Endothelial cell of umbilical vein (primary cell): ENCODE results near the gene VAV3. TPM values are rescaled to one million over a fixed set of nuclear protein-coding genes. Genes with fewer than 3 reads are reported as not detected.

Source experiments
- BruUV-seq: library from RNA; stranded (reverse); fragments of 400-500 nt; replicated peaks from 2 replicates; lab custom pipeline; 2021; lab: Mats Ljungman, UMichigan
- CTCF ChIA-PET: fragments of 300-600, 350-600 bp; sonication (Branson Sonifier 250); formaldehyde crosslinking; loops from one replicate; lab custom pipeline; 2021; ENCODE audit warnings: antibody characterized with exemption, inconsistent platforms; lab: Charles Lee
- POLR2A ChIA-PET: fragments of 300-600, 350-600 bp; sonication (Branson Sonifier 250); formaldehyde crosslinking; loops from one replicate; lab custom pipeline; 2021; ENCODE audit warnings: antibody characterized with exemption, inconsistent platforms; lab: Charles Lee
- DNase-seq: peaks from one replicate; pipeline ENCODE4 v3.0.0-alpha.2; 2011; ENCODE audit warnings: low read depth, low spot score
- FAIRE-seq: peaks from 2 replicates; lab custom pipeline; 2011; peaks lifted over from hg19 to GRCh38; lab: Jason Lieb, UNC
- H2AFZ ChIP-seq: 2 replicates; pipeline ENCODE4 v1.6.0; 2012; ENCODE audit warnings: low read depth, low read length, control low read depth, inconsistent platforms
- H3K27ac ChIP-seq: 2 replicates; pipeline ENCODE4 v1.5.1; 2011; ENCODE audit warnings: low read depth, mild to moderate bottlenecking, control low read depth, low read length, moderate library complexity; ENCODE audit not compliant: insufficient read depth
- H3K27me3 ChIP-seq, 2 experiments: 2 replicates each; pipeline versions ENCODE4 v1.6.0 to v1.6.1; 2011; ENCODE audit warnings: low read length in 2 of 2, mixed read lengths in 1 of 2; ENCODE audit not compliant: control insufficient read depth in 2 of 2, insufficient read depth in 2 of 2
- H3K36me3 ChIP-seq, 2 experiments: 2 replicates in 1 of 2; 3 replicates in 1 of 2; pipeline ENCODE4 v1.5.1; 2011; ENCODE audit warnings: low read length in 2 of 2, mild to moderate bottlenecking in 1 of 2, moderate library complexity in 1 of 2; ENCODE audit not compliant: control insufficient read depth in 2 of 2, insufficient read depth in 2 of 2; ENCODE audit errors: extremely low read depth in 1 of 2
- H3K4me1 ChIP-seq: 3 replicates; pipeline ENCODE4 v1.5.1; 2011; ENCODE audit warnings: mild to moderate bottlenecking, low read length; ENCODE audit not compliant: control insufficient read depth, insufficient read depth; ENCODE audit errors: extremely low read depth
- H3K4me2 ChIP-seq: 2 replicates; pipeline ENCODE4 v1.6.1; 2011; ENCODE audit warnings: low read length, control low read depth, mixed read lengths; ENCODE audit not compliant: insufficient read depth
- H3K4me3 ChIP-seq, 3 experiments: fragments of 200-600 bp in 1 of 3; sonication (generic), shearing (Covaris generic) in 1 of 3; replicated peaks in 1 of 3; 2 replicates each; pipeline ENCODE4 v1.5.1; 2011 to 2016; ENCODE audit warnings: control low read depth in 3 of 3, low read length in 3 of 3, mild to moderate bottlenecking in 2 of 3, inconsistent platforms in 1 of 3, low read depth in 1 of 3, moderate library complexity in 1 of 3; ENCODE audit not compliant: insufficient read depth in 1 of 3
- H3K79me2 ChIP-seq: 2 replicates; pipeline ENCODE4 v1.6.0; 2012; ENCODE audit warnings: low read length, inconsistent platforms; ENCODE audit not compliant: control insufficient read depth, insufficient read depth
- H3K9ac ChIP-seq: replicated peaks from 2 replicates; pipeline ENCODE3; 2011; ENCODE audit warnings: low read length, control low read depth; ENCODE audit not compliant: insufficient read depth; ENCODE audit errors: extremely low read depth
- H3K9me1 ChIP-seq: replicated peaks from 3 replicates; pipeline ENCODE4 v1.6.0; 2011; ENCODE audit warnings: mild to moderate bottlenecking, low read length; ENCODE audit not compliant: control insufficient read depth, insufficient read depth; ENCODE audit errors: extremely low read depth
- H3K9me3 ChIP-seq: replicated peaks from 2 replicates; pipeline ENCODE4 v1.5.1; 2012; ENCODE audit warnings: low read length, inconsistent platforms; ENCODE audit not compliant: control insufficient read depth, insufficient read depth
- H4K20me1 ChIP-seq: replicated peaks from 2 replicates; pipeline ENCODE3; 2011; ENCODE audit warnings: mild to moderate bottlenecking, low read length; ENCODE audit not compliant: control insufficient read depth, insufficient read depth; ENCODE audit errors: extremely low read depth
- EZH2 ChIP-seq: IDR thresholded peaks from 2 replicates; pipeline ENCODE4 v1.6.1; 2012; ENCODE audit warnings: borderline replicate concordance, low read depth, mild to moderate bottlenecking, moderate library complexity, low read length, inconsistent platforms; ENCODE audit not compliant: severe bottlenecking
- FOS ChIP-seq: IDR thresholded peaks from 2 replicates; pipeline ENCODE4 v1.6.1; 2011; ENCODE audit warnings: mild to moderate bottlenecking, low read length, moderate library complexity, borderline replicate concordance; ENCODE audit not compliant: insufficient read depth
- GATA2 ChIP-seq: IDR thresholded peaks from 2 replicates; pipeline ENCODE4 v1.7.0; 2011; ENCODE audit warnings: low read depth, mild to moderate bottlenecking, moderate library complexity, mixed read lengths, low read length; ENCODE audit not compliant: insufficient read length, insufficient read depth
- JUN ChIP-seq: IDR thresholded peaks from 2 replicates; pipeline ENCODE4 v1.6.1; 2011; ENCODE audit warnings: borderline replicate concordance, low read depth; ENCODE audit not compliant: insufficient read length, insufficient read depth
- MAX ChIP-seq: IDR thresholded peaks from 2 replicates; pipeline ENCODE4 v1.6.1; 2011; ENCODE audit not compliant: insufficient read depth, insufficient read length
- MYC ChIP-seq: IDR thresholded peaks from one replicate; pipeline ENCODE4 v1.6.1; 2011; ENCODE audit warnings: mild to moderate bottlenecking, low read depth, low read length
- POLR2A ChIP-seq: IDR thresholded peaks from 2 replicates; pipeline ENCODE4 v1.6.1; 2012; ENCODE audit warnings: low read depth, mild to moderate bottlenecking, control low read depth, low read length
- POLR2AphosphoS5 ChIP-seq: IDR thresholded peaks from 2 replicates; pipeline ENCODE4 v1.6.1; 2012; ENCODE audit warnings: low read depth, mild to moderate bottlenecking, control low read depth, low read length, moderate library complexity; ENCODE audit not compliant: insufficient read depth
- dilution Hi-C: fragments of 300-500 bp; cut with MboI; formaldehyde crosslinking; loops from one replicate; pipeline ENCODE4 v1.15.0; 2019; ENCODE audit warnings: low sequenced_read_pairs; ENCODE audit not compliant: extremely low pct_ligation_motif_present
- intact Hi-C: fragments of 100-400 bp; cut with micrococcal nuclease; formaldehyde crosslinking; loops from one replicate; pipeline ENCODE4 v1.10.0; 2022
- polyA plus RNA-seq, 4 experiments: library from polyadenylated mRNA; depleted of rRNA in 3 of 4; stranded (reverse) in 3 of 4; unstranded in 1 of 4; fragments of >200 nt; gene quantifications; 2 replicates each; pipeline versions ENCODE4 v1.2.1 to v1.2.3, GENCODE V29; 2011 to 2012; ENCODE audit warnings: missing spikeins in 1 of 4
- total RNA-seq: library from RNA; stranded (reverse); gene quantifications from 2 replicates; pipeline ENCODE4 v1.2.3, GENCODE V29; 2021
- TF ChIP-seq, protein P1 (sequence below), 2 donors: IDR thresholded peaks; 1 replicate in 1 of 2; 2 replicates in 1 of 2; pipeline ENCODE4 v1.5.1; 2011; ENCODE audit warnings: low read length in 2 of 2, mild to moderate bottlenecking in 2 of 2, moderate library complexity in 2 of 2, control low read depth in 1 of 2, inconsistent platforms in 1 of 2, low read depth in 1 of 2; ENCODE audit not compliant: insufficient read depth in 1 of 2; ENCODE audit errors: extremely low read depth in 1 of 2

The VAV3 gene
- total and polyA plus RNA-seq, 2 donors (not counting 3 experiments of a cell fraction or from before 2014, with no cell fraction given) = 0.18 to 1.5 TPM

- FAIRE-seq = no peak
- no peak overlapping the region for H3K9ac ChIP-seq
- CTCF ChIA-PET = interaction anchor here (0.7 to 1.2 kb wide), 2 partner anchors 59 to 95 kb away, joined by 3 read pairs; no protein-coding TSS in a partner anchor
- DNase-seq = no peak
- H3K27me3 ChIP-seq = peaks cover 0 to 3% of the 10 kb centered on the region in 2 experiments
- no peak overlapping the region for H3K4me2 ChIP-seq
- intact Hi-C loops = no loop called here
- no peaks in the 10 kb centered on the region for H3K9me3 ChIP-seq
- H3K27ac ChIP-seq = no peak overlapping the region
- H3K79me2 ChIP-seq = no peaks in the 10 kb centered on the region
- no peaks in the 10 kb centered on the region for H3K9me1 ChIP-seq
- no peaks in the 10 kb centered on the region for H4K20me1 ChIP-seq
- POLR2A ChIA-PET = no interaction called here
- no peaks in the 10 kb centered on the region for H3K36me3 ChIP-seq
- TF ChIP-seq EZH2 = no peak
- no peak for TF ChIP-seq FOS
- no peak for TF ChIP-seq JUN
- TF ChIP-seq MYC = no peak
- no peak for TF ChIP-seq MAX
- no peak for TF ChIP-seq POLR2AphosphoS5
- TF ChIP-seq, protein P1, sequence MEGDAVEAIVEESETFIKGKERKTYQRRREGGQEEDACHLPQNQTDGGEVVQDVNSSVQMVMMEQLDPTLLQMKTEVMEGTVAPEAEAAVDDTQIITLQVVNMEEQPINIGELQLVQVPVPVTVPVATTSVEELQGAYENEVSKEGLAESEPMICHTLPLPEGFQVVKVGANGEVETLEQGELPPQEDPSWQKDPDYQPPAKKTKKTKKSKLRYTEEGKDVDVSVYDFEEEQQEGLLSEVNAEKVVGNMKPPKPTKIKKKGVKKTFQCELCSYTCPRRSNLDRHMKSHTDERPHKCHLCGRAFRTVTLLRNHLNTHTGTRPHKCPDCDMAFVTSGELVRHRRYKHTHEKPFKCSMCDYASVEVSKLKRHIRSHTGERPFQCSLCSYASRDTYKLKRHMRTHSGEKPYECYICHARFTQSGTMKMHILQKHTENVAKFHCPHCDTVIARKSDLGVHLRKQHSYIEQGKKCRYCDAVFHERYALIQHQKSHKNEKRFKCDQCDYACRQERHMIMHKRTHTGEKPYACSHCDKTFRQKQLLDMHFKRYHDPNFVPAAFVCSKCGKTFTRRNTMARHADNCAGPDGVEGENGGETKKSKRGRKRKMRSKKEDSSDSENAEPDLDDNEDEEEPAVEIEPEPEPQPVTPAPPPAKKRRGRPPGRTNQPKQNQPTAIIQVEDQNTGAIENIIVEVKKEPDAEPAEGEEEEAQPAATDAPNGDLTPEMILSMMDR (IDR thresholded peaks at IDR 0.05; ENCODE audit: extremely low read depth in 1 of 2, insufficient read depth in 1 of 2, low read depth in 1 of 2, low read length in 2 of 2) = no peak
- TF ChIP-seq GATA2 = no peak
- no peak for TF ChIP-seq POLR2A
- no peak overlapping the region for H2AFZ ChIP-seq
- no TSS peak for BruUV-seq
- no peak overlapping the region for H3K4me3 ChIP-seq
- dilution Hi-C loops = no loop called here
- no peaks in the 10 kb centered on the region for H3K4me1 ChIP-seq
Measured at GRCh38 chr1:107877092-107877491, 87.9 kb downstream of the VAV3 start.
